NCI-H2227 (cell line): Measurements from ENCODE around the gene IL3RA.

Source experiments
- DNase-seq: peaks from one replicate; lab custom pipeline; 2025; ENCODE audit not compliant: unreplicated experiment; lab: John Stamatoyannopoulos, UW

IL3RA gene

DNA sequence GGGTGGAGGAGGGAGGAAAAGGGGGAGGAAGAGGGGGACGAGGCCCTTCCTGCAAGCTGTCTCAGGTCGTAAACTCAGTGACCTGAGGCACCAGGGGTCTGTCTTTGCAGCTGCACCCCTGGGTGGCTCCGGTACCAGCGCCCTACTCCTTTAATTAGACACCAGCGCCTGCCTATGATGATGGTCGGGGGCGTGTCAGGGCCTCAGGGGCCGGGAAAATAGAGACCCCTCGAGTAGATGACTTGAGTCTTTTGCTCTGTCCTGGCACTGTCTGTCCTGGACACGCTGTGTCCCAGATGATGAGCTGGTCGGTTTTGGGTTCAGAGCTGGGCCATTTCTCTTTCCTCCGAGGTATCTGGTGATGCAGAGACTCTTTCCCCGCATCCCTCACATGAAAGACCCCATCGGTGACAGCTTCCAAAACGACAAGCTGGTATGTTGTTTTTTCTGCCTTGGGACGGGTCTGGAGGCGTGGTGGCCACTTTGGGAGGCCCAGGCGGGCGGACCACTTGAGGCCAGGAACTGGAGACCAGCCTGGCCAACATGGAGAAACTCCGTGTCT lies 44.2 kb downstream of the IL3RA start:
- DNase-seq = no peak

DNA sequence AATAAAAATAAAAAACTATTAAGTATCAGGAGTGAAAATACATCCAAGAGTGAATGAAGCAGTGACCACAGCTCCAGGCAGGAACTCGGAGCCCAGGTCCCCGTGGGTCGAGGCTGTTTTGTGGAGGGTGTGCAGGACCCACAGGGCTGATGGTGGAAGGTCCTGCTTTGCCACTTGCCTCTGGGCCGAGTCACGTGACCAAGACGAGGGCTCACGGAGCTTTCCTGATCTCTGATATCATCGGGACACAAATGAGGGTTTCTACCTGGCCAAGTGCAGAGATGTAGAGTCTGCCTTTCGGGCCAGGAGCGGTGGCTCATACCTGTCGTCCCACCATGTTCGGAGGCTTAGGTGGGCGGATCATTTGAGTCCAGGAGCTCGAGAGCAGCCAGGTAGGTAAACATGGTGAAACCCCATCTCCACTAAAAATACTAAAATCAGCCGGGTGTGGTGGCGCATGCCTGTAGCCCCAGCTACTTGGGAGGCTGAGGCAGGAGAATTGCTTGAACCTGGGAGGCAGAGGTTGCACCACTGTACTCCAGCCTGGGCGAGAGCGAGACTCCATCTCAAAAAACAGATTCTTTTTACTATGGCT lies 48.2 kb downstream of the IL3RA start:
- DNase-seq = no peak

DNA sequence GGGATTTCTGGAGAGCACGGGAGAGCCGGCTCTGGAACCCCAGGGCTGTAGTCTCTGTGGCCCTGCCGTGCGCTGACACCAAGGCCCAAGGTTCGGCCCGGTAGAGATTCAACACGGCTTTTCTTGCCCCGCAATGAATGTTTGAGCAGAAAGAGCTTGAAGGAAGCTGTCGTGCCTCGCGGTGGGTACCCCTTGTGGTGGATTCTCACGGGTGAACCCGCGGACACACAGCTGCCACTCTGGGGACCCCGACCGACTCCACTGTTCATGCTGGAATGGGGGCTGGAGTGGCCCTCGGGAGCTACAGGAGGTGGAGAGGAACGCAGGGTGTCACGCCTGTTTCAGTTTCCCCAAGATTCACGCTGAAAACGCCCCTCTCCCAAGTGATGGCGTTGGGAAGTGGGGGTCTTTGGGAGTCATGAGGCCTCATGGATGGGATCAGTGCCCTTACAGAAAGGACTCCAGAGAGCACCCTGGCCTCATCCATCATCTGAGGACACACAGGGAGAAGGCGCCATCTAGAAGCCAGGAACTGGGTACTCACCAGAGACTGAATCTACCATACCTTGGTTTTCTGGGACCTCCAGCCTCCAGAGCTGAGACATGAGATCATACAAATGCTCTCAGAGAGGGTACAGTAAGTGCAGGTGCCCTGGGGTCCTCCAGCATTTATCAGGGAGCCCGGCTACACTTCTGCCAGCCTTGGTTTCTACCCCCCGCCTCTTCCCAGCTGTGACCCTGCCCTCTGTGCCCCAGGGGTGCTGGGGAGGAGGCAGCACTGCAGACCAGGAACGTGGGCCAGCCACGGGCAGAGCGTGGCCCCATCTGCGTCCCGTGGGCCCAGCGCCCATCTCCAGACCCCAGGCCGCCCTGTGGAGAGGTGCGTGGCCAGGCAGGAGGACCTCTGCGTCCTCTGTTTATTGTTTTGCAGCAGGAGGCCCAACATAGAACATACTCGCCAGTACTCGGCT lies 49.0 kb downstream of the IL3RA start:
- DNase-seq = no peak

DNA sequence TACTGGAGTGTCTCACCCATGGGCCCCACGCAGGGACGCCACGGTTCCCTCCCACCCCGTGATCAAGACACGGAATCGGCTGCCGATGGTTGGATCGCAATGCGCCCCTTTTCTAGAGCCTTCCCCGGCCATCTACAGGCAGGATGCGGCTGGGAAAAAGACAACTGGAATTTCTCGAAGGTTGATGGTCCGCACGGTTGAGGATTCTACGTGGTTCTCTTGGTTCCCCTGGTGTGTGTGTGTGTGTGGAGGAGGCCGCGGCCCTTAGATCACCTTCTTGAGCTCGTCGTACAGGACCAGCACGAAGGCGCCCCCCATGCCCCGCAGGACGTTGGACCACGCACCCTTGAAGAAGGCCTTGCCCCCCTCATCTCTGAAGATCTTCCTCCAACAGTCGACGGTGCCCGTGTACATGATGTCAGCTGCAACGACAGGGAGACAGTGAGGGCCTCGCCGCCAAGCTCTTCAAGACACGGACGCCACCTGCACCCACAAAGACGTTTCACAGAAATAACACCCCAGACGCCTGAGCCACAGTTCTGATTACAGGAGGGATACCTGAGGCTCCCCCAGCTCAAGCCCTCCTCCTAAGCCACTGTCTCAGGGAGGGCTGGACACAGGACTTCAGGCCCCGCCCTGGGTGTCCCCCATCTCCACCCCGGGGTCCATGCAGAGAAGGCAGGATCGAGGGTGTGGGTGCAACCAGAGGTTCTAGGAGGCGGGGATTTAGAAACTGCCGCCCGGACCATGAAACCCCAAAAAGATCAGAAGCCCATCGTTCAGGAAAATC lies 49.9 kb downstream of the IL3RA start:
- no peak for DNase-seq

DNA sequence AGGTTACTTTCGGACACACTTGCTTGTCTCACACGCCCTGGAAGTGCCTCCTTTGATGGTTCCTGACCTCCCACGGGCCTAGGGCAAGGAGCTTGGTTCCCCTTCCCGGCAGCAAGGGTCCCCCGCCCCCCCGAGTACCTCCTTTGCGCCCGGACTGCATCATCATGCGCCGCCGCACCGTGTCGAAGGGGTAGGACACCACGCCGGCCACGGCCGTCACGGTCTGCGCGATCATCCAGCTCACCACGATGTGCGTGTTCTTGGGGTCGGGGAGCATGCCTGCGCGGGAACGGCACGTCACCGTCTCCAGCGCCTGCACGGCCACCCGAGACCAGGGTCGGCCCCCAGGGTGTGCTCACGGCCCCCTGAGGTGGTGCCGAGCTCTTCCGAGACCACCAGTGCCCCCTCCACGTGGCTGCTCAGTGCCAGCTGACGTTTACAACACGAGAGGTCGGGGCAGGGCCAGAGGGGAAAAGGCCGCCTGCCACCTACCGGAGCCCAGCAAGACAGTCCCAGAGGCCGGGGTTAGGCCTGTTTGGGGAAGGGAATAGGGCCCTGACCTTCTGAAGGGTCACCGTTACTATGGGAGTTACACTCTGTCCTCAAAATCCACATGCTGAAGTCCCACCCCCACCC lies 50.7 kb downstream of the IL3RA start:
- DNase-seq = no peak

DNA sequence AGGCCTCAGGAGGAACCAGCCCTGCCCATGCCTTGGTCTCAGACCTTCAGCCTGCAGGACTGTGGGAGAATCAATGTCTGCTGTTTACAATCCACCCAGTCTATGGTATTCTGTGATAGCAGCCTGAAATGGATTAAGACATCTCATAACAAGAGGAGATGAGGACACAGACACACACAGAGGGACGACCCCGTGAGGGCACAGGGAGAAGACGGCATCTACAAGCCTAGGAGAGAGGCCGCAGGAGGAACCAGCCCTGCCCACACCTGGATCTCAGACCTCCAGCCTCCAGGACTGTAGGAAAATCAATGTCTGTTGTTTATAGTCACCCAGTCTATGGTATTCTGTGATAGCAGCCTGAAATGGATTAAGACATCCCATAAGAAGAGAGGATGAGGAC lies 52.1 kb downstream of the IL3RA start:
- DNase-seq = no peak

DNA sequence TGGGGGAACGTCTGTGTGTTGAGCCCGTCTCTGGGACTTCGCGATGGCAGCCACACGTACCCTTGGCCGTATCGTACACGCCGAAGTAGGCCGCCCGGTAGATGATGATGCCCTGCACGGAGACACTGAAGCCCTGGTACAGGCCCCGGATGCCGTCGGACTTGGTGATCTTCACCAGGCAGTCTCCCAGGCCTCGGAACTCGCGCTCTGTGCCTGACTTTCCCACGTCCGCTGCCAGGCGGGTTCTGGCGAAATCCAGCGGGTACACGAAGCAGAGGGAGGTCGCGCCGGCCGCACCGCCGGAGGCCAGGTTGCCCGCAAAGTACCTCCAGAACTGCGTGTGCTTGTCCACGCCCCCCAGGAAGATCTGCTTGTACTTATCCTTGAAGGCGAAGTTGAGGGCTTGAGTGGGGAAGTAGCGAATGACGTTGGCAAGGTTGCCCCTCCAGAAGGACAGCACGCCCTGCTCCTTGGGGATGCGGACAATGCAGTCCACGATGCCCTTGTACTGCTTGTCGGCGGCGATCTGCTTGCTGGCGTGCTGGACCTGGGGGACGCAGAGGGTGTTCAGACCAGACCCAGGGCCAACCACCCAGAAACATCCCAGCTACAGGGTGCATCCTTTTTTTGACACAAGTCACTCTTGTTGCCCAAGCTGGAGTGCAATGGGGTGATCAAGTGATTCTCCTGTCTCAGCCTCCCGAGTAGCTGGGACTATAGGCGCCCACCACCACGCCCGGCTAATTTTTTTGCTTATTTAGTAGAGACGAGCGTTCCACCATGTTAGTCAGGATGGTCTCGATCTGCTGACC lies 52.8 kb downstream of the IL3RA start:
- no peak for DNase-seq

DNA sequence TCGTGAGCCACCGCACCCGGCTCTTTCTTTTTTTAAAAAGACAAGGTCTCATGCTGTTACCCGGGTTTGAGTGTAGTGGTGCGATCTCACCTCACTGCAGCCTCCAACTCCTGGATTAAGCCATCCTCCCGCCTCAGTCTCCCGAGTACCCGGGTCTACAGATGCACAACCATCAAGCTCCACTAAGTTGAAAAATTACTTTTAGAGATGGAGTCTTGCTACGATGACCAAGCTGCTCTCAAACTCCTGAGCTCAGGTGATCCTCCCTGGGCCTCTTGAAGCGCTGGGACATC lies 53.4 kb downstream of the IL3RA start:
- no peak for DNase-seq

DNA sequence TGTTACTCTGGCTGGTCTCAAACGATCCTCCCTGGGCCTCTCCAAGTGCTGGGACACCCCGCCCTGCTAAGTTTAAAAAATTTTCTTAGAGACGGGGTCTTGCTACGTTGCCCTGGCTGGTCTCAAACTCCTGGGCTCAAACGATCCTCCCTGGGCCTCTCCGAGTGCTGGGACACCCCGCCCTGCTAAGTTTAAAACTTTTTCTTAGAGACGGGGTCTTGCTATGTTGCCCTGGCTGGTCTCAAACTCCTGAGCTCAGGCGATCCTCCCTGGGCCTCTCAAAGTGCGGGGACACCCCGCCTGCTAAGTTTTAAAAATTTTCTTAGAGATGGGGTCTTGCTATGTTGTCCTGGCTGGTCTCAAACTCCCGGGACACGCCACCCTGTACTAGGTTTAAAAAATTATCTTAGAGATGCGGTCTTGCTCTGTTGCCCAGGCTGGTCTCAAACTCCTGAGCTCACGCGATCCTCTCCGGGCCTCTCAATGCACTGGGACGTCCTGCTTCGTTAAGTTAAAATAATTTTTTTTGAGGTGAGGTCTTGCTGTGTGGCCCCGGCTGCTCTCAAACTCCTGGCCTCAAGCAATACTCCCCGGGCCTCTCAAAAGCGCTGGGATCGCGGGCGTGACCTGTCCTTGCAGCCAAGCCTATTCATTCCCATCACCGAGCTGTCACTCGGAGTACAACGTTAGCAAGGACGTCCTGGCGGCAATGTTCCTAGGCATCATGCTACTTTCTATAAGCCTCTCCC lies 54.2 kb downstream of the IL3RA start:
- no peak for DNase-seq

DNA sequence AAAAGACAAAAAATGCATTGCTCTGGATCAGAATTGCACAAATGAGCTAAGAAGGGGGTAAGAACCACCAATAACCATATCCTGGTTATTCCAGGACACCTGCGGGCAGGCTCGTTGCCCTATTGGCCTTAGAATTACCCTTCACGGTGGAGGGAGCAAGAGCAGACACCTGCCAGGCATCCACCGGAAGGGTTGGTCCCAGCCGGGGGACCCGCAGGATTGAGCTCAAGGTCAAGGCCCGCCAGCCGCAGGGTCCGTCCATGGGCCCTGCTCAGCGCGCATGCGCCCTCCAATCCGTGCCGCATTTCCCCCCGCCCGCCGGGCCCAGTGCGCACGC lies 54.8 kb downstream of the IL3RA start:
- DNase-seq = no peak

DNA sequence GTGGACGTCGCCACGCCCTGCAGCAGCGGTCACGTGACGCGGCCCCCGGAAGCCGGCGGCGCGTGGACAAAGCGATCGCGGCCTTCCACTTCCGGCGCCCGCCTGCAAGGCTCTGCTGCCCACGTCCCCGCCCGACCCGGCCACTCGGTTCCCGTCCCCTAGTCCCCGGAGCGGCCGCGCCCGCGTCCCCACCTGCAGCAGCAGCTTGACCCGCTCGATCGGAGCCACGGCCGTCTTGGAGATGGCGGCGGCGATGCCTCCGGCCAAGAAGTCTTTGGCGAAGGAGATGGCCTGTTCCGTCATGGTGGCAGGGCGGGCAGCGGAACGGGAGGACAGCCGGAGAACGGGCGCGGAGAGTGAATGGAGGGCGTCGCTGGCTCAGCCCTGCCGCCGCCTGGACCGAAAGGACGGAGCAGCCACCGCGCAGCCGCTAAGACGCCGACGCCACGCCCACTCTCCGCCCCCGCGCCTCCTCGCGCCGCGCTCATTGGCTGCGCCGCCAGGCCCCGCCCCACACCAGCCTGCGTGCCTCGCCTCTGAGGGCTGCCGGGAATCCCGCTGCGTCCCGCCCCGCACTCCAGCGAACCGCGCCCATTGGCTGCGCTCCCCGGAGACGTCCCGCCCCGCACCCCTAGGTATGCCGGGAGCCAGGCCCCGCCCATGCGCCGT lies 55.3 kb downstream of the IL3RA start, which contains the start of gene SLC25A6:
Gene SLC25A6, minus strand, starts transcription at position 407 of the 669 bp plus-strand sequence. Its CDS starts 104 bp downstream, at position 303.
- no peak for DNase-seq

DNA sequence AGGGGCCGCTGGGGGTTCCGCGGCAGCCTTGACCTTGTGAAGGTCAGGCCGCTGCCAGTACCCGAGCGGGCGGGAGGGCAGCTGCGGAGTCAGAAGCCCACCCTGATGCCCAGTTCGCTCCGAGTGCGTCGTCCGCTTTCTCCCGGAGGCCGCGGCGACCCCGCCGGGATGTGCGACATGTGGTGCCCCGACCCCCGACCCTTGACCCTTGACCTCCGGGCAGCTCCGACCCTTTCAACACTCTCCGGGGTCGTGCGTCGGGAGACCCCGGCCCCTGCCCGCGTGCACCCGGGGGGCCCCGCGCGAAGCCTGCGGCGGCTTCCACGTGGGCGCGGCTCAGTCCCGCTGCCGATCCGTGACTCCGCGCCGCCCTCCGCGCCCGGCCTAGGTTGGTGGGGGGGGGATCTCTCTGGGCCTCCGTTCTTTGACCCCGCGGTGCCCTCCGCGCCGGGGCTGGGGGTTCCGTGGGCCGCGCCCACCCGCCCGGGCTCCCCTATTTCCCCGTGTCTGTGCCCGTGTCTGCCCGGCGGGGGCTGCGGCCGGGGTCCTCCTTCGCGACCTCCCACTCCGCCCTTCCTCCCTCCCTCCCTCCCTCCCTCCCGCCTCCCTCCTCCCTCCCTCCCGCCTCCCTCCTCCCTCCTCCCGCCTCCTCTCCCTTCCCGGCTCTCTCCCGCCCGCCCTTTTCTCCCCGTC lies 55.9 kb downstream of the IL3RA start:
- DNase-seq = no peak

DNA sequence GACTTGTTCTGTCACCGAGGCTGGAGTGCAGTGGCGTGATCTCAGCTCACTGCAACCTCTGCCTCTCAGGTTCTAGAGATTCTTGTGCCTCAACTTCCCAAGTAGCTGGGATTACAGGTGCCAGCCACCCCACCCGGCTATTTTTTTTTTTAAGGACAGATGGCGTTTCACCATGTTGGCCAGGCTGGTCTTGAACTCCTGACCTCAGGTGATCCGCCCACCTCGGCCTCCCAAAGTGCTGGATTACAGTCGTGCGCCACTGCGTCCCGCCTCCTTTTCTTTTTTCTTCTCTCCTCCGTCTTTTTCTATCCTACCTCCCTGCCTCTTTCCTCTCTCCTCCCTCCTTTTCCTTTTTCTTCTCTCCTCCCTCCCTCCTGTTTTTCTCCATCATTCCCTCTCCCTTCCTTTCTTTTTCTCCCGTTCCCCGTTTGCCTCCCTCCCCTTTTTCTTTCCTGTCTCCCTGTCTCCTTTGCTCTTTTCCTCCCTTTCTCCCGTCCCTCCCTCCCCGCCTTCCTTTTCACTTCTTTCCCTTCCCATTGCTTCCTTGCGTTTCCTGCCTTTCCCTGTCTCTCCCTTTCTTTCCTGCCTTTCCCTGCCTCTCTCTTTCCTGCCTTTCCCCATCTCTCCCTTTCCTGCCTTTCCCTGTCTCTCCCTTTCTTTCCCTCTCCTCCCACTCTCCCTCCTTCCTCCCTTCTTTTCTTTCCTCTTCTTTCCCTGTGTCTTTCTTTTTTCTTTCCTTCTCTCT lies 57.5 kb downstream of the IL3RA start:
- no peak for DNase-seq

DNA sequence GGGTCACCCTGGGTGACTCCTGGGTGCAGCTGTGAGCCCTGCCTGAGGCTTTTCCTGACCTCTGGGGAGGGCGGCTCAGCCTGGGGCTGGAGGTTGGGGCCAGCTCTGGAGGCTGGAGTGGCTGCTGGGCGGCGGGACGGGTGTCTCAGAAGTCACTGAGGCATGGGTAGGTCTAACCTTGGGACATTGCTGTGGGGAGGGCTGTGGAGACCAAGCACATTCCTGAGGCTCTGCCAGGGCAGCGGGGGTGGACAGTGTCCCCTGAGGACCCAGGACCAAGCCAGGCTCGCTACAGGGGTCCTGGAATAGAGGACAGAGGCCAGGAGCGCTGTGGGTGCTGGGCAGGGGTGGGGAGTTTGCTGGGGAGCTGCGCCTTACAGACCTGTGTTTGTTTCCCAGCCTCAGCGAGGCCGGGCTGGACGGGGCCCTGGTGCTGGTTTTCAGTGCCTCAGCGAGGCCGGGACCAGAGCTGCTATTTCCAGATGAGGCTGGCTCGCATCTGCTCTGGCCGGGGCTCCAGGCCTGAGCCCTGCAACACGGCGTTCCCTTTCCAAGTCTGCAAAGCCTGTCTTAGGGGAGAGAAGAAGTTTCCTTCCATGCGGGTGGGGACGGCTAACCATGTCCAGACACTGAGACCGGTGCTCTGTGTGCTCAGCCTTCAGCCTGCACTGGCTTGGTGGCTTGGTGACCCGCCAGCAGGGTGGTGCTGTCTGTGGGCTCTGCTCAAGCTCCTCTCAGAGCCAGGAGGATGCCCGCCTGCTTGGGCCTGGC lies 58.3 kb downstream of the IL3RA start:
- no peak for DNase-seq

DNA sequence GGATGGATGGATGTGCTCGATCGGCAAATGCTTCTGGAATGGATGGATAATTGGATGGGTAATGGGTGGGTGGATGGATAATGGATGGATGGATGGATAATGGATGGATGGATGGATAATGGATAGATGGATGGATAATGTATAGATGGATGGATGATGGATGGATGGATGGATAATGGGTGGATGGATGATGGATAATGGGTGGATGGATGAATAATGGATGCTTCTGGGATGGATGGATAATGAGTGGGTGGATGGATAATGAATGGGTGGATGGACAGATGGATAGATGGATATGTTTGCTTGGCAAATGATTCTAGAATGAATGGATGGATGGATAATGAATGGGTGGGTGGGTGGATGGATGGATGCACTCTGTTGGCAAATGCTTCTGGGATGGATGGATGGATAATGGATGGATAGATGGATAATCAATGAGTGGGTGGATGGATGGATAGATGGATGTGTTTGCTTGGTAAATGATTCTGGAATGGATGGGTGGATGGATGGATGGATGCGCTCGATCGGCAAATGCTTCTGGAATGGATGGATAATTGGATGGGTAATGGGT lies 59.1 kb downstream of the IL3RA start:
- no peak for DNase-seq

DNA sequence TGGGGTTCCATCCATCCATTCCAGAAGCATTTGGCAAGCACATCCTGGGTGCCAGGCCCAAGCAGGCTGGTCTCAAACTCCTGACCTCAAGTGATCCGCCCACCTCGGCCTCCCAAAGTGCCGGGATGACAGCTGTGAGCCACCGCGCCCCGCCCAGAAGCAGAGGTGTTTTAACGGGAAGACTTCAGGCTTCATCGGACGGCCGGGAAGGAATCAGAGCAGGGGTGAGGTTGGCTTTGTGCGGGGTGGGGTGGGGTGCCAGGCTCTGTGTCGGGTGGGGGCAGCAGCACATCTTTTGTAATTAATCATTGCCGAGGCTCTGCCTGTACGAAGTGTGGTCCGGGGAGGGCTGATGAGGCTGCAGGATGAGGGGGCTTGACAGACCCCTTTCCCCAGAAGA lies 60.4 kb downstream of the IL3RA start:
- DNase-seq = no peak
